Measurements from ENCODE around the gene ACAP3.

Gene ACAP3

GRCh38 chr1:1307923-1308755 lies at the start of gene ACAP3, which contains the start of gene PUSL1:
TSS of gene ACAP3 (minus strand) at chr1:1307930. CDS start at chr1:1307815, 115 bp downstream.
TSS of gene PUSL1 (plus strand) at chr1:1308597. CDS start at chr1:1308644, 47 bp downstream.
- H3K4me3 ChIP-seq (ENCODE audit: low read depth, low read length): peak within 1 kb of the TSS; percentile 61
- peak; percentile 68 for TF ChIP-seq MYC (IDR thresholded peaks at IDR 0.05; ENCODE audit: low read depth, low read length)
- peak; percentile 36 for TF ChIP-seq POLR2A (IDR thresholded peaks at IDR 0.05; ENCODE audit: extremely low read depth, insufficient read length)
- TF ChIP-seq MAX (IDR thresholded peaks at IDR 0.05; ENCODE audit: low read depth, low read length): peak; percentile 69
- no peak for TF ChIP-seq CTCF (IDR thresholded peaks at IDR 0.05; ENCODE audit: low read depth, low read length)
- peak; percentile 96 for DNase-seq (ENCODE audit: low read depth)

- H3K4me3 ChIP-seq (ENCODE audit: low read depth, low read length): no peak overlapping the region
- no peak for DNase-seq (ENCODE audit: low read depth)
- TF ChIP-seq MAX (IDR thresholded peaks at IDR 0.05; ENCODE audit: low read depth, low read length) (no peak), MYC (IDR thresholded peaks at IDR 0.05; ENCODE audit: low read depth, low read length) (no peak), CTCF (IDR thresholded peaks at IDR 0.05; ENCODE audit: low read depth, low read length) (no peak), POLR2A (IDR thresholded peaks at IDR 0.05; ENCODE audit: extremely low read depth, insufficient read length) (no peak)
Measured at GRCh38 chr1:1356796-1357401, 49.2 kb upstream of the ACAP3 start.

GRCh38 chr1:1356166-1356795 lies 48.6 kb upstream of the ACAP3 start:
- TF ChIP-seq CTCF (IDR thresholded peaks at IDR 0.05; ENCODE audit: low read depth, low read length): no peak
- no peak for DNase-seq (ENCODE audit: low read depth)
- H3K4me3 ChIP-seq (ENCODE audit: low read depth, low read length): no peak overlapping the region

GRCh38 chr1:1355416-1355815 lies 47.7 kb upstream of the ACAP3 start:
- H3K4me3 ChIP-seq (ENCODE audit: low read depth, low read length): no peak overlapping the region
- DNase-seq (ENCODE audit: low read depth): no peak
- TF ChIP-seq POLR2A (IDR thresholded peaks at IDR 0.05; ENCODE audit: extremely low read depth, insufficient read length) (no peak), MAX (IDR thresholded peaks at IDR 0.05; ENCODE audit: low read depth, low read length) (no peak), CTCF (IDR thresholded peaks at IDR 0.05; ENCODE audit: low read depth, low read length) (no peak), MYC (IDR thresholded peaks at IDR 0.05; ENCODE audit: low read depth, low read length) (no peak)

- DNase-seq (ENCODE audit: low read depth): no peak
- TF ChIP-seq POLR2A (IDR thresholded peaks at IDR 0.05; ENCODE audit: extremely low read depth, insufficient read length): no peak
- no peak for TF ChIP-seq MAX (IDR thresholded peaks at IDR 0.05; ENCODE audit: low read depth, low read length)
- no peak for TF ChIP-seq MYC (IDR thresholded peaks at IDR 0.05; ENCODE audit: low read depth, low read length)
- no peak for TF ChIP-seq CTCF (IDR thresholded peaks at IDR 0.05; ENCODE audit: low read depth, low read length)
- H3K4me3 ChIP-seq (ENCODE audit: low read depth, low read length): no peak overlapping the region
Measured at GRCh38 chr1:1354271-1355247, 46.8 kb upstream of the ACAP3 start.
